ENCODE measurements around the gene CAVIN2.

CAVIN2 gene, protein sequence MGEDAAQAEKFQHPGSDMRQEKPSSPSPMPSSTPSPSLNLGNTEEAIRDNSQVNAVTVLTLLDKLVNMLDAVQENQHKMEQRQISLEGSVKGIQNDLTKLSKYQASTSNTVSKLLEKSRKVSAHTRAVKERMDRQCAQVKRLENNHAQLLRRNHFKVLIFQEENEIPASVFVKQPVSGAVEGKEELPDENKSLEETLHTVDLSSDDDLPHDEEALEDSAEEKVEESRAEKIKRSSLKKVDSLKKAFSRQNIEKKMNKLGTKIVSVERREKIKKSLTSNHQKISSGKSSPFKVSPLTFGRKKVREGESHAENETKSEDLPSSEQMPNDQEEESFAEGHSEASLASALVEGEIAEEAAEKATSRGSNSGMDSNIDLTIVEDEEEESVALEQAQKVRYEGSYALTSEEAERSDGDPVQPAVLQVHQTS

DNA sequence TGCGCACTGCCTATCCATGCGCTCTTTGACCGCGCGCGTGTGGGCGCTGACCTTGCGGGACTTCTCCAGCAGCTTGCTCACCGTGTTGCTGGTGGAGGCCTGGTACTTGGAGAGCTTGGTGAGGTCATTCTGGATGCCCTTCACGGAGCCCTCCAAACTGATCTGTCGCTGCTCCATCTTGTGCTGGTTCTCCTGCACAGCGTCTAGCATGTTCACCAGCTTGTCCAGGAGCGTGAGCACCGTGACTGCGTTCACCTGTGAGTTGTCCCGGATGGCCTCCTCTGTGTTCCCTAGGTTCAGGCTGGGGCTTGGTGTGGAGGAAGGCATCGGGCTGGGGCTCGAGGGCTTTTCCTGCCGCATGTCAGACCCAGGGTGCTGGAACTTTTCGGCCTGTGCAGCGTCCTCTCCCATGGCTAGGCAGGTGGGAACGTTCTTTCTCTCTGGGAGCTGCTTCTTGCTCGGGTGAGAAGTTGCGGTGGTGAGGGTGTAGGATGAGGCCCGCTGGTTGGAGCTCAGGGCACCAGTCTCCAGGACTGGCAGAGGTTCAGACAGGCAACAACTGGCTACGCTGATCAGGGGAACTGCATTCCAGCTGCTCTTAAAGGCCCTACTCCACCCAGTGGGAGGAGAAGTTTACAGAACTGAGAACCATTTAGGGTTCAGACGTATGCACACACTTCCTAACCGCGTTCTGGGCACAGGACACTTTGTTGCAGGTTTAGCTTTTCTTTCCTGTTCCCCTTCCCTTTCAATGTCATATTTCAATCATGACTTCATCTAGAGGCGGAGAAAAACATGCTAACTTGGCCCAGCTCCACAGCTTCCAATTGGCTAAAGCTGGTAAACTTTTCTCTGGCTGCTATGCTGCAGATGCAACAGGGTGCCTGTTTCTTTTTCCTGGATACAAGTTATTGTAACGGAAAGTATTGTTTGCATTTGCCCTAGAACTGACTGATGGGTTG lies at the start of gene CAVIN2:
Gene CAVIN2 (minus strand): TSS at position 574 of the 962 bp plus-strand sequence. CDS start 163 bp downstream, at position 411.
- Histone ChIP-seq H3F3A (ENCODE audit: insufficient read depth, low read length) (no peaks in the 10 kb centered on the region), H3K4me1 (ENCODE audit: low read length) (no peaks in the 10 kb centered on the region), H3K4me2 (ENCODE audit: low read depth, low read length) (no peak within 1 kb of the TSS), H3K36me3 (replicated peaks; ENCODE audit: insufficient read depth, low read length) (no peaks in the 10 kb centered on the region), H3K9me2 (replicated peaks; ENCODE audit: insufficient read depth, low read length) (no peaks in the 10 kb centered on the region), H4K20me1 (ENCODE audit: insufficient read depth, low read length) (no peaks in the 10 kb centered on the region), H3K9ac (ENCODE audit: low read length) (no peak within 1 kb of the TSS), H3K79me2 (ENCODE audit: low read length) (no peaks in the 10 kb centered on the region), H3K9me3 (replicated peaks; ENCODE audit: insufficient read depth, low read length) (no peaks in the 10 kb centered on the region), H3K27me3 (replicated peaks; ENCODE audit: insufficient read depth, low read length) (no peaks in the 10 kb centered on the region), H2AFZ (ENCODE audit: low read length) (no peak within 1 kb of the TSS), H3K4me3 (ENCODE audit: low read length) (no peak within 1 kb of the TSS), H3K27ac (ENCODE audit: low read length) (no peak within 1 kb of the TSS)
- TF ChIP-seq EZH2 (optimal IDR thresholded peaks at IDR 0.05; ENCODE audit: low read depth, low read length) (no peak), EZH2phosphoT487 (IDR thresholded peaks at IDR 0.05; ENCODE audit: low read length) (no peak)
- TF ChIP-seq, protein P1, sequence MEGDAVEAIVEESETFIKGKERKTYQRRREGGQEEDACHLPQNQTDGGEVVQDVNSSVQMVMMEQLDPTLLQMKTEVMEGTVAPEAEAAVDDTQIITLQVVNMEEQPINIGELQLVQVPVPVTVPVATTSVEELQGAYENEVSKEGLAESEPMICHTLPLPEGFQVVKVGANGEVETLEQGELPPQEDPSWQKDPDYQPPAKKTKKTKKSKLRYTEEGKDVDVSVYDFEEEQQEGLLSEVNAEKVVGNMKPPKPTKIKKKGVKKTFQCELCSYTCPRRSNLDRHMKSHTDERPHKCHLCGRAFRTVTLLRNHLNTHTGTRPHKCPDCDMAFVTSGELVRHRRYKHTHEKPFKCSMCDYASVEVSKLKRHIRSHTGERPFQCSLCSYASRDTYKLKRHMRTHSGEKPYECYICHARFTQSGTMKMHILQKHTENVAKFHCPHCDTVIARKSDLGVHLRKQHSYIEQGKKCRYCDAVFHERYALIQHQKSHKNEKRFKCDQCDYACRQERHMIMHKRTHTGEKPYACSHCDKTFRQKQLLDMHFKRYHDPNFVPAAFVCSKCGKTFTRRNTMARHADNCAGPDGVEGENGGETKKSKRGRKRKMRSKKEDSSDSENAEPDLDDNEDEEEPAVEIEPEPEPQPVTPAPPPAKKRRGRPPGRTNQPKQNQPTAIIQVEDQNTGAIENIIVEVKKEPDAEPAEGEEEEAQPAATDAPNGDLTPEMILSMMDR (IDR thresholded peaks at IDR 0.05; ENCODE audit: low read length) = no peak
- DNase-seq = no peak

DNA sequence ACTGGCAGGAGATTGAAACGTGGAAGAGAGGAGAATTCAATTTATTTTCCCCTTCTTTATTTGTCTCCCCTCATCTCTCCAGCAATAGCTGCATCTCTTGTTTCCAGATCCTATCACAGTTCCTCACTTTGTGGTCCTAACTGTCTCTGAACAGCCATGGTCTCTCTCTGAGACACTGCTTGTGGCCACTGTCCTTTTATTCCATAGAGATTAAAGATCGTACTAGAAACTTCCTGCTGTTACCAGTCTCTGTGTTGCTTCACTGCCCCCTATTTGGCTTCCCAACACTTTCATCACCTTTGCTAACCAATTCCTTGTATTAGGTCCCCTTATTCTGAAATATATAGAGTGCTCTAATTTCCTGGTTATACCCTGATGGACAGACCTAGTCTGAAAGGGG lies 48.9 kb upstream of the CAVIN2 start:
- TF ChIP-seq, protein P1 (IDR thresholded peaks at IDR 0.05; ENCODE audit: low read length) = no peak
- TF ChIP-seq EZH2phosphoT487 (IDR thresholded peaks at IDR 0.05; ENCODE audit: low read length) (no peak), EZH2 (optimal IDR thresholded peaks at IDR 0.05; ENCODE audit: low read depth, low read length) (no peak)
- H3K4me3 ChIP-seq (ENCODE audit: low read length) = no peak overlapping the region
- H2AFZ ChIP-seq (ENCODE audit: low read length) = no peak overlapping the region
- no peaks in the 10 kb centered on the region for H3K27me3 ChIP-seq (replicated peaks; ENCODE audit: insufficient read depth, low read length)
- H3K27ac ChIP-seq (ENCODE audit: low read length) = no peak overlapping the region
- no peaks in the 10 kb centered on the region for H3F3A ChIP-seq (ENCODE audit: insufficient read depth, low read length)
- no peaks in the 10 kb centered on the region for H3K36me3 ChIP-seq (replicated peaks; ENCODE audit: insufficient read depth, low read length)
- H3K4me1 ChIP-seq (ENCODE audit: low read length) = no peaks in the 10 kb centered on the region
- no peaks in the 10 kb centered on the region for H3K9me3 ChIP-seq (replicated peaks; ENCODE audit: insufficient read depth, low read length)
- H4K20me1 ChIP-seq (ENCODE audit: insufficient read depth, low read length) = no peaks in the 10 kb centered on the region
- no peak overlapping the region for H3K9ac ChIP-seq (ENCODE audit: low read length)
- H3K4me2 ChIP-seq (ENCODE audit: low read depth, low read length) = no peak overlapping the region
- H3K79me2 ChIP-seq (ENCODE audit: low read length) = no peaks in the 10 kb centered on the region
- no peak for DNase-seq
- H3K9me2 ChIP-seq (replicated peaks; ENCODE audit: insufficient read depth, low read length) = no peaks in the 10 kb centered on the region

DNA sequence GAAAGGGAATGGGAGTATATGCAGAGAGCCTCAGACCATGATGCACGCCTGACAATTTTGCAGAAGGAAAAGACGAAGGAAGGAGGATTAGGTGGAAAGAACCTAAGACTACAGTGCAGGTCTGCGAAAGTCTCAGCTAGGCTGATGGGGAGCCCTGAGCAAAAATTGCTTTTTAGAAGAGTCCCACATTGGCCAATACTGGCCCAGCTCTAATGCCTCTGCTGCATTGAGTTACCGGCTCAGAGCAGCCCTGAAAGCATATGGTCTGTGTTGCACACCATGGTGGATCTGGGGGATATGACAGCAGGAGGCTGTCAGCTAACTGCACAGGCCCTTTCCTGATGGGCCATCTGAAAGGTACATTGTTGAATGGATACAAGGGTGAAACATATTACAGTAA lies 48.3 kb upstream of the CAVIN2 start:
- H3K4me3 ChIP-seq (ENCODE audit: low read length) = no peak overlapping the region
- H2AFZ ChIP-seq (ENCODE audit: low read length) = no peak overlapping the region
- H3K9me3 ChIP-seq (replicated peaks; ENCODE audit: insufficient read depth, low read length) = no peaks in the 10 kb centered on the region
- H3K27me3 ChIP-seq (replicated peaks; ENCODE audit: insufficient read depth, low read length) = no peaks in the 10 kb centered on the region
- no peaks in the 10 kb centered on the region for H3K36me3 ChIP-seq (replicated peaks; ENCODE audit: insufficient read depth, low read length)
- no peak for DNase-seq
- H3K79me2 ChIP-seq (ENCODE audit: low read length) = no peaks in the 10 kb centered on the region
- H3F3A ChIP-seq (ENCODE audit: insufficient read depth, low read length) = no peaks in the 10 kb centered on the region
- TF ChIP-seq, protein P1 (IDR thresholded peaks at IDR 0.05; ENCODE audit: low read length) = no peak
- TF ChIP-seq EZH2 (optimal IDR thresholded peaks at IDR 0.05; ENCODE audit: low read depth, low read length) = no peak
- no peak for TF ChIP-seq EZH2phosphoT487 (IDR thresholded peaks at IDR 0.05; ENCODE audit: low read length)
- H3K27ac ChIP-seq (ENCODE audit: low read length) = no peak overlapping the region
- no peaks in the 10 kb centered on the region for H4K20me1 ChIP-seq (ENCODE audit: insufficient read depth, low read length)
- H3K9me2 ChIP-seq (replicated peaks; ENCODE audit: insufficient read depth, low read length) = no peaks in the 10 kb centered on the region
- H3K9ac ChIP-seq (ENCODE audit: low read length) = no peak overlapping the region
- H3K4me2 ChIP-seq (ENCODE audit: low read depth, low read length) = no peak overlapping the region
- no peaks in the 10 kb centered on the region for H3K4me1 ChIP-seq (ENCODE audit: low read length)
